Panc1 (cell line): Measurements from ENCODE around the gene TSPOAP1. TPM values are rescaled to one million over a fixed set of nuclear protein-coding genes. Genes with fewer than 3 reads are reported as not detected.

Source experiments
- ATAC-seq: fragments of 200-7000 bp; cut with Tn5 transposase; 2 replicates; pipeline ENCODE4 v1.9.1; 2020; ENCODE audit warnings: mild to moderate bottlenecking, moderate library complexity
- BruUV-seq: library from RNA; stranded (reverse); fragments of 400-500 nt; replicated peaks from 2 replicates; lab custom pipeline; 2021; lab: Mats Ljungman, UMichigan
- CTCF ChIA-PET: fragments of 300-600 bp; sonication (Branson Sonifier 250); formaldehyde crosslinking; loops from one replicate; lab custom pipeline; 2022; ENCODE audit warnings: antibody characterized with exemption; lab: Charles Lee
- POLR2A ChIA-PET: fragments of 300-600 bp; sonication (Branson Sonifier 250); formaldehyde crosslinking; loops from one replicate; lab custom pipeline; 2022; ENCODE audit warnings: antibody characterized with exemption; lab: Charles Lee
- DNase-seq: peaks from one replicate; pipeline ENCODE4 v3.0.0-alpha.2; 2010; ENCODE audit warnings: low read depth, low spot score
- H3K27ac ChIP-seq: 2 replicates; pipeline ENCODE4 v1.5.1; 2011; ENCODE audit warnings: mild to moderate bottlenecking, low read length, inconsistent platforms
- H3K27me3 ChIP-seq: fragments of 200-500 bp; sonication (Bioruptor generic); 2 replicates; pipeline ENCODE4 v1.6.0; 2014; ENCODE audit warnings: low read length, inconsistent platforms; ENCODE audit not compliant: control insufficient read depth, insufficient read depth
- H3K36me3 ChIP-seq: fragments of 200-500 bp; sonication (Bioruptor generic); 2 replicates; pipeline ENCODE4 v1.5.1; 2014; ENCODE audit warnings: inconsistent platforms, mild to moderate bottlenecking, low read length, moderate library complexity; ENCODE audit not compliant: control insufficient read depth, insufficient read depth
- H3K4me1 ChIP-seq: 2 replicates; pipeline ENCODE4 v1.5.1; 2011; ENCODE audit warnings: inconsistent platforms, mild to moderate bottlenecking, low read length, moderate library complexity; ENCODE audit not compliant: control insufficient read depth, insufficient read depth
- H3K4me3 ChIP-seq, 2 experiments: 2 replicates each; pipeline ENCODE4 v1.5.1; 2011 to 2012; ENCODE audit warnings: low read depth in 2 of 2, low read length in 2 of 2, mild to moderate bottlenecking in 2 of 2, inconsistent platforms in 1 of 2, moderate library complexity in 1 of 2
- H3K9me3 ChIP-seq: fragments of 200-500 bp; sonication (Bioruptor generic); 2 replicates; pipeline ENCODE4 v1.5.1; 2014; ENCODE audit warnings: low read depth, mild to moderate bottlenecking, inconsistent platforms, low read length, moderate library complexity; ENCODE audit not compliant: control insufficient read depth, insufficient read depth
- POLR2AphosphoS5 ChIP-seq: IDR thresholded peaks from 2 replicates; pipeline ENCODE4 v1.6.1; 2012; ENCODE audit warnings: mild to moderate bottlenecking, low read depth, low read length, moderate library complexity
- SIN3A ChIP-seq: IDR thresholded peaks from 2 replicates; pipeline ENCODE4 v1.6.1; 2012; ENCODE audit warnings: low read depth, mild to moderate bottlenecking, low read length, moderate library complexity, borderline replicate concordance; ENCODE audit not compliant: insufficient read depth
- TCF7L2 ChIP-seq: IDR thresholded peaks from 2 replicates; pipeline ENCODE4 v1.6.1; 2011; ENCODE audit warnings: mild to moderate bottlenecking, low read depth, low read length, inconsistent platforms
- in situ Hi-C: cut with HindIII; loops from 2 replicates; pipeline ENCODE4 v1.10.0; 2016; ENCODE audit warnings: low sequenced_read_pairs, low pct_unique_long_range_greater_than_20kb
- intact Hi-C: fragments of 100-400 bp; cut with micrococcal nuclease; formaldehyde crosslinking; loops from one replicate; pipeline ENCODE4 v1.10.0; 2022; ENCODE audit not compliant: unreplicated experiment
- total RNA-seq: library from RNA; stranded (reverse); gene quantifications from one replicate; pipeline ENCODE4 v1.2.1, GENCODE V29; 2021; ENCODE audit not compliant: unreplicated experiment
- TF ChIP-seq, protein P1 (sequence below), 2 experiments: IDR thresholded peaks; 2 replicates each; pipeline ENCODE4 v1.6.1; 2011 to 2012; ENCODE audit warnings: low read depth in 2 of 2, control low read depth in 1 of 2, low read length in 1 of 2, mild to moderate bottlenecking in 1 of 2, moderate library complexity in 1 of 2; ENCODE audit not compliant: insufficient read depth in 1 of 2
- TF ChIP-seq, protein P2 (sequence below): fragments of 450-650 bp; IDR thresholded peaks from 2 replicates; pipeline ENCODE4 v1.5.1; 2017; ENCODE audit warnings: mild to moderate bottlenecking

The TSPOAP1 gene
- total RNA-seq, 1 experiment from 2014 or later, result 0.05 TPM

DNA sequence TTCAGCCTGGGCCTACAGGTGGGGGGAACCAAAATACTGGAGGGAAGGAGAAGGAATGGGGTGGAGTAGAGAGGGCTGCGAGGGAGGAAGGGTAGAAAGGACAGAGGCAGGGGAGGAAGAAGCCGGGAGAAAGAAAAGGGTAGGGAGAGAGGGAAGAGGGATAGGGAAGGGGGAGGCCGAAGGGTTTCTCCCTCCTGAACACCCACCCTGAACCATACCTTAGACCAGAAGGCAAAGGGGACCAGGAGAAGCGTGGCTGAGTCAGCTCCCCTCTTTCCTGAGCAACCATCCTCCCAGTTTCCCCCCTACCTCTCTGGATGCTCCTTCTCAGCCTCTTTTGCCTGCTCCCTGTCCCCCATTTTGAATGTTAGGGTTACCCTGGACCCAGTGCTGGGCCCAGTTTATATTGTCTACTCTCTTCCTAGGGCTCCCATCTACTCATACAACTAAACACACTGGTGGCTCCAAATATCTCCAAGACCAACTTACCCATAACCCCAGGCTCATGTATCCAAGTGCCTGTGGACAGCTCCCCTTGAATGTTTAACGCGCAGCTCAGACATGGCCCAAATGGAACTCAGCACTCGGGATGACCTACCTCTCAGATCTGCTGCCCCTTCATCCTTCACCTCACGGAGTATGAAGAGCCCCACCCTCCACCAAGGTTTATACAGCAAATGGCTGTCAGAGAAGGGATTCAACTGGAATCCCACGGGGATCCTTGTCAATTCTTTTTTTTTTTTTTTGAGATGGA, 7.8 kb downstream of the TSPOAP1 start:
- CTCF ChIA-PET, result interaction anchor here (0.5 kb wide), 1 partner anchor 71 kb away, joined by 3 read pairs; no protein-coding TSS in a partner anchor
- no TSS peak for BruUV-seq
- H3K4me3 ChIP-seq, result no peak overlapping the region

DNA sequence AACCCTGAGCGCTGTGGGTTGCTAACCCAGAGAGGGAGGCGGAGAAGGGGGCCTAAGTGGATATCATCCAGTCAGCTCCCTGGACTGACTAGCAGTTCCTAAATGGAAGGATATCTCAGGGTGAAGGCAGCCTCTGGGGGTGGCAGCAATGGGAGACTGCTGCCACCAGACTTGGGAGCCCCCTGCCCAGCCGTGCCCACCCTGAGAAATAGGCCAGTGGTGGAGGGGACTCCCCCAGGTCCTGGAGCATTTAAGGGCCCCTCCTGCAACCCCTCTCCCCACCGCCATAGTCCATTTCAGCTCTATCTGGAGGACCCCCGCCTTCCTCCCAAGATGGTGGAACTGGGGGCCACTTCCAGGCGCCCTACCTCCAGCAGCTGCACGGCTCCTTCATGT, 8.4 kb downstream of the TSPOAP1 start:
- ChIA-PET POLR2A (no interaction called here), CTCF (interaction anchor here (0.5 kb wide), 1 partner anchor 71 kb away, joined by 3 read pairs; no protein-coding TSS in a partner anchor)
- intact Hi-C loops, result no loop called here
- Histone ChIP-seq H3K4me1 (no peaks in the 10 kb centered on the region), H3K9me3 (no peaks in the 10 kb centered on the region), H3K27me3 (no peaks in the 10 kb centered on the region), H3K27ac (no peak overlapping the region), H3K4me3 (no peak overlapping the region), H3K36me3 (no peaks in the 10 kb centered on the region)
- no TSS peak for BruUV-seq
- ATAC-seq, result no peak
- no peak for TF ChIP-seq TCF7L2
- no peak for TF ChIP-seq POLR2AphosphoS5
- TF ChIP-seq SIN3A, result no peak
- TF ChIP-seq, protein P1, sequence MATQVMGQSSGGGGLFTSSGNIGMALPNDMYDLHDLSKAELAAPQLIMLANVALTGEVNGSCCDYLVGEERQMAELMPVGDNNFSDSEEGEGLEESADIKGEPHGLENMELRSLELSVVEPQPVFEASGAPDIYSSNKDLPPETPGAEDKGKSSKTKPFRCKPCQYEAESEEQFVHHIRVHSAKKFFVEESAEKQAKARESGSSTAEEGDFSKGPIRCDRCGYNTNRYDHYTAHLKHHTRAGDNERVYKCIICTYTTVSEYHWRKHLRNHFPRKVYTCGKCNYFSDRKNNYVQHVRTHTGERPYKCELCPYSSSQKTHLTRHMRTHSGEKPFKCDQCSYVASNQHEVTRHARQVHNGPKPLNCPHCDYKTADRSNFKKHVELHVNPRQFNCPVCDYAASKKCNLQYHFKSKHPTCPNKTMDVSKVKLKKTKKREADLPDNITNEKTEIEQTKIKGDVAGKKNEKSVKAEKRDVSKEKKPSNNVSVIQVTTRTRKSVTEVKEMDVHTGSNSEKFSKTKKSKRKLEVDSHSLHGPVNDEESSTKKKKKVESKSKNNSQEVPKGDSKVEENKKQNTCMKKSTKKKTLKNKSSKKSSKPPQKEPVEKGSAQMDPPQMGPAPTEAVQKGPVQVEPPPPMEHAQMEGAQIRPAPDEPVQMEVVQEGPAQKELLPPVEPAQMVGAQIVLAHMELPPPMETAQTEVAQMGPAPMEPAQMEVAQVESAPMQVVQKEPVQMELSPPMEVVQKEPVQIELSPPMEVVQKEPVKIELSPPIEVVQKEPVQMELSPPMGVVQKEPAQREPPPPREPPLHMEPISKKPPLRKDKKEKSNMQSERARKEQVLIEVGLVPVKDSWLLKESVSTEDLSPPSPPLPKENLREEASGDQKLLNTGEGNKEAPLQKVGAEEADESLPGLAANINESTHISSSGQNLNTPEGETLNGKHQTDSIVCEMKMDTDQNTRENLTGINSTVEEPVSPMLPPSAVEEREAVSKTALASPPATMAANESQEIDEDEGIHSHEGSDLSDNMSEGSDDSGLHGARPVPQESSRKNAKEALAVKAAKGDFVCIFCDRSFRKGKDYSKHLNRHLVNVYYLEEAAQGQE (IDR thresholded peaks at IDR 0.05; ENCODE audit: insufficient read depth in 1 of 2, low read depth in 2 of 2, low read length in 1 of 2), result no peak
- TF ChIP-seq, protein P2, sequence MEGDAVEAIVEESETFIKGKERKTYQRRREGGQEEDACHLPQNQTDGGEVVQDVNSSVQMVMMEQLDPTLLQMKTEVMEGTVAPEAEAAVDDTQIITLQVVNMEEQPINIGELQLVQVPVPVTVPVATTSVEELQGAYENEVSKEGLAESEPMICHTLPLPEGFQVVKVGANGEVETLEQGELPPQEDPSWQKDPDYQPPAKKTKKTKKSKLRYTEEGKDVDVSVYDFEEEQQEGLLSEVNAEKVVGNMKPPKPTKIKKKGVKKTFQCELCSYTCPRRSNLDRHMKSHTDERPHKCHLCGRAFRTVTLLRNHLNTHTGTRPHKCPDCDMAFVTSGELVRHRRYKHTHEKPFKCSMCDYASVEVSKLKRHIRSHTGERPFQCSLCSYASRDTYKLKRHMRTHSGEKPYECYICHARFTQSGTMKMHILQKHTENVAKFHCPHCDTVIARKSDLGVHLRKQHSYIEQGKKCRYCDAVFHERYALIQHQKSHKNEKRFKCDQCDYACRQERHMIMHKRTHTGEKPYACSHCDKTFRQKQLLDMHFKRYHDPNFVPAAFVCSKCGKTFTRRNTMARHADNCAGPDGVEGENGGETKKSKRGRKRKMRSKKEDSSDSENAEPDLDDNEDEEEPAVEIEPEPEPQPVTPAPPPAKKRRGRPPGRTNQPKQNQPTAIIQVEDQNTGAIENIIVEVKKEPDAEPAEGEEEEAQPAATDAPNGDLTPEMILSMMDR, result no peak
- in situ Hi-C loops, result no loop called here
- DNase-seq, result no peak

More for the DNA sequence above, 7.8 kb downstream of the TSPOAP1 start:
- POLR2A ChIA-PET, result no interaction called here
- Histone ChIP-seq H3K27me3 (no peaks in the 10 kb centered on the region), H3K27ac (no peak overlapping the region), H3K36me3 (no peaks in the 10 kb centered on the region), H3K4me1 (no peaks in the 10 kb centered on the region), H3K9me3 (no peaks in the 10 kb centered on the region)
- DNase-seq, result no peak
- in situ Hi-C loops (no loop called here), intact Hi-C loops (no loop called here)
- TF ChIP-seq, protein P2, result no peak
- TF ChIP-seq, protein P1 (IDR thresholded peaks at IDR 0.05; ENCODE audit: insufficient read depth in 1 of 2, low read depth in 2 of 2, low read length in 1 of 2), result no peak
- TF ChIP-seq SIN3A, result no peak
- no peak for ATAC-seq
